Measurements from ENCODE around the gene CHN2. TPM values are rescaled to one million over a fixed set of nuclear protein-coding genes. Genes with fewer than 3 reads are reported as not detected.

The CHN2 gene
- total RNA-seq, 2 experiments from 2014 or later, result 10.1 to 12.6 TPM

- CTCF ChIA-PET, result no interaction called here
- ATAC-seq (no peak), DNase-seq (no peak)
- Mint-ChIP-seq H3K4me3 (no peak overlapping the region), H3K27me3 (no peaks in the 10 kb centered on the region), H3K9me3 (ENCODE audit: low read depth) (no peaks in the 10 kb centered on the region), H3K4me1 (peaks cover 5% of the 10 kb centered on the region), H3K27ac (no peak overlapping the region), H3K36me3 (no peaks in the 10 kb centered on the region)
Observed at GRCh38 chr7:29396563-29396962, 202.0 kb downstream of the CHN2 start.

GRCh38 chr7:29397398-29397797 lies 202.8 kb downstream of the CHN2 start:
- Mint-ChIP-seq H3K36me3 (no peaks in the 10 kb centered on the region), H3K4me3 (no peak overlapping the region), H3K4me1 (peaks cover 5% of the 10 kb centered on the region), H3K27ac (no peak overlapping the region), H3K9me3 (ENCODE audit: low read depth) (no peaks in the 10 kb centered on the region), H3K27me3 (no peaks in the 10 kb centered on the region)
- CTCF ChIA-PET, result interaction anchor here (1.0 to 1.5 kb wide), 2 partner anchors 11 to 208 kb away, joined by 3 to 4 read pairs; no protein-coding TSS in a partner anchor
- no peak for DNase-seq
- no peak for ATAC-seq

- Mint-ChIP-seq H3K36me3 (no peaks in the 10 kb centered on the region), H3K9me3 (ENCODE audit: low read depth) (no peaks in the 10 kb centered on the region), H3K4me3 (no peak overlapping the region), H3K27me3 (no peaks in the 10 kb centered on the region), H3K4me1 (peaks cover 5% of the 10 kb centered on the region), H3K27ac (no peak overlapping the region)
- DNase-seq, result no peak
- CTCF ChIA-PET, result interaction anchor here (1.0 to 1.5 kb wide), 2 partner anchors 11 to 208 kb away, joined by 3 to 4 read pairs; no protein-coding TSS in a partner anchor
- ATAC-seq, result no peak
Observed at GRCh38 chr7:29398011-29398410, 203.4 kb downstream of the CHN2 start.

GRCh38 chr7:29400437-29400836 lies 205.9 kb downstream of the CHN2 start:
- Mint-ChIP-seq H3K27ac (no peak overlapping the region), H3K9me3 (ENCODE audit: low read depth) (no peaks in the 10 kb centered on the region), H3K4me1 (peaks cover 5% of the 10 kb centered on the region), H3K4me3 (no peak overlapping the region), H3K27me3 (no peaks in the 10 kb centered on the region), H3K36me3 (no peaks in the 10 kb centered on the region)
- DNase-seq (no peak), ATAC-seq (no peak)
- CTCF ChIA-PET, result interaction anchor here (0.7 to 1.1 kb wide), 3 partner anchors 8 to 478 kb away, joined by 3 read pairs; no protein-coding TSS in a partner anchor

GRCh38 chr7:29401769-29402168 lies 207.2 kb downstream of the CHN2 start:
- peaks cover 5% of the 10 kb centered on the region for H3K4me1 Mint-ChIP-seq
- no peaks in the 10 kb centered on the region for H3K36me3 Mint-ChIP-seq
- H3K9me3 Mint-ChIP-seq (ENCODE audit: low read depth), result no peaks in the 10 kb centered on the region
- H3K27me3 Mint-ChIP-seq, result no peaks in the 10 kb centered on the region
- H3K4me3 Mint-ChIP-seq, result no peak overlapping the region
- H3K27ac Mint-ChIP-seq, result no peak overlapping the region
- DNase-seq (no peak), ATAC-seq (no peak)
- CTCF ChIA-PET, result no interaction called here

- no peak overlapping the region for H3K4me3 Mint-ChIP-seq
- ATAC-seq, result no peak
- H3K27me3 Mint-ChIP-seq, result no peaks in the 10 kb centered on the region
- H3K4me1 Mint-ChIP-seq, result no peaks in the 10 kb centered on the region
- CTCF ChIA-PET, result interaction anchor here (2.7 to 6.0 kb wide), 3 partner anchors 216 to 483 kb away, joined by 14 to 90 read pairs (median 42); no protein-coding TSS in a partner anchor
- no peaks in the 10 kb centered on the region for H3K9me3 Mint-ChIP-seq (ENCODE audit: low read depth)
- no peak for DNase-seq
- no peak overlapping the region for H3K27ac Mint-ChIP-seq
- no peaks in the 10 kb centered on the region for H3K36me3 Mint-ChIP-seq
Observed at GRCh38 chr7:29405891-29406290, 211.3 kb downstream of the CHN2 start.

GRCh38 chr7:29406366-29406765 lies 211.8 kb downstream of the CHN2 start:
- DNase-seq, result no peak
- H3K9me3 Mint-ChIP-seq (ENCODE audit: low read depth), result no peaks in the 10 kb centered on the region
- no peaks in the 10 kb centered on the region for H3K4me1 Mint-ChIP-seq
- CTCF ChIA-PET, result interaction anchor here (1.4 to 6.0 kb wide), 4 partner anchors 164 to 484 kb away, joined by 4 to 90 read pairs (median 28); no protein-coding TSS in a partner anchor
- H3K36me3 Mint-ChIP-seq, result no peaks in the 10 kb centered on the region
- no peak for ATAC-seq
- H3K27me3 Mint-ChIP-seq, result no peaks in the 10 kb centered on the region
- no peak overlapping the region for H3K27ac Mint-ChIP-seq
- no peak overlapping the region for H3K4me3 Mint-ChIP-seq

GRCh38 chr7:29408841-29409243 lies 214.3 kb downstream of the CHN2 start:
- H3K27me3 Mint-ChIP-seq, result no peaks in the 10 kb centered on the region
- H3K4me1 Mint-ChIP-seq, result peaks cover 2% of the 10 kb centered on the region
- no peak overlapping the region for H3K4me3 Mint-ChIP-seq
- no peak overlapping the region for H3K27ac Mint-ChIP-seq
- H3K36me3 Mint-ChIP-seq, result no peaks in the 10 kb centered on the region
- CTCF ChIA-PET, result interaction anchor here (0.6 to 6.0 kb wide), 34 partner anchors 9 to 492 kb away, joined by 3 to 90 read pairs (median 4); no protein-coding TSS in a partner anchor
- no peaks in the 10 kb centered on the region for H3K9me3 Mint-ChIP-seq (ENCODE audit: low read depth)
- DNase-seq (peak; percentile 63), ATAC-seq (peak; percentile 55)

- no peaks in the 10 kb centered on the region for H3K9me3 Mint-ChIP-seq (ENCODE audit: low read depth)
- CTCF ChIA-PET, result interaction anchor here (1.0 to 4.3 kb wide), 4 partner anchors 221 to 489 kb away, joined by 3 to 43 read pairs (median 8); no protein-coding TSS in a partner anchor
Observed at GRCh38 chr7:29410996-29411395, 216.4 kb downstream of the CHN2 start.

GRCh38 chr7:29412912-29413311 lies 218.3 kb downstream of the CHN2 start:
- Mint-ChIP-seq H3K4me1 (peaks cover 10% of the 10 kb centered on the region), H3K27ac (no peak overlapping the region), H3K4me3 (no peak overlapping the region), H3K27me3 (no peaks in the 10 kb centered on the region), H3K36me3 (no peaks in the 10 kb centered on the region), H3K9me3 (ENCODE audit: low read depth) (no peaks in the 10 kb centered on the region)
- CTCF ChIA-PET, result no interaction called here
- no peak for DNase-seq
- ATAC-seq, result no peak

More at GRCh38 chr7:29410996-29411395, 216.4 kb downstream of the CHN2 start:
- H3K27me3 Mint-ChIP-seq, result no peaks in the 10 kb centered on the region
- no peak overlapping the region for H3K4me3 Mint-ChIP-seq
- H3K4me1 Mint-ChIP-seq, result peaks cover 10% of the 10 kb centered on the region
- H3K36me3 Mint-ChIP-seq, result no peaks in the 10 kb centered on the region
- DNase-seq (no peak), ATAC-seq (no peak)
- no peak overlapping the region for H3K27ac Mint-ChIP-seq

GRCh38 chr7:29413626-29414136 lies 219.1 kb downstream of the CHN2 start:
- Mint-ChIP-seq H3K4me3 (no peak overlapping the region), H3K4me1 (peaks cover 10% of the 10 kb centered on the region), H3K27ac (no peak overlapping the region), H3K9me3 (ENCODE audit: low read depth) (no peaks in the 10 kb centered on the region), H3K36me3 (no peaks in the 10 kb centered on the region), H3K27me3 (no peaks in the 10 kb centered on the region)
- CTCF ChIA-PET, result interaction anchor here (1.2 to 2.4 kb wide), 2 partner anchors 307 to 487 kb away, joined by 3 to 7 read pairs; no protein-coding TSS in a partner anchor
- DNase-seq, result no peak
- no peak for ATAC-seq

- DNase-seq (no peak), ATAC-seq (no peak)
- no peak overlapping the region for H3K4me3 Mint-ChIP-seq
- no peaks in the 10 kb centered on the region for H3K36me3 Mint-ChIP-seq
- H3K27ac Mint-ChIP-seq, result no peak overlapping the region
- H3K9me3 Mint-ChIP-seq (ENCODE audit: low read depth), result no peaks in the 10 kb centered on the region
- no peaks in the 10 kb centered on the region for H3K27me3 Mint-ChIP-seq
- CTCF ChIA-PET, result interaction anchor here (1.2 to 2.4 kb wide), 2 partner anchors 308 to 487 kb away, joined by 3 to 7 read pairs; no protein-coding TSS in a partner anchor
- H3K4me1 Mint-ChIP-seq, result peaks cover 10% of the 10 kb centered on the region
Observed at GRCh38 chr7:29414216-29414615, 219.6 kb downstream of the CHN2 start.

GRCh38 chr7:29415215-29415614 lies 220.6 kb downstream of the CHN2 start:
- Mint-ChIP-seq H3K4me1 (peaks cover 10% of the 10 kb centered on the region), H3K4me3 (no peak overlapping the region), H3K27ac (no peak overlapping the region), H3K9me3 (ENCODE audit: low read depth) (no peaks in the 10 kb centered on the region), H3K36me3 (no peaks in the 10 kb centered on the region), H3K27me3 (no peaks in the 10 kb centered on the region)
- CTCF ChIA-PET, result interaction anchor here (0.8 to 2.4 kb wide), 5 partner anchors 225 to 502 kb away, joined by 3 to 7 read pairs (median 3); no protein-coding TSS in a partner anchor
- no peak for ATAC-seq
- DNase-seq, result no peak

All from activated CD8-positive, alpha-beta memory T cell treated with anti-CD3 and anti-CD28 coated beads, Interleukin-2, amount 10 ng/mL, durations not matched to agents 7 days and 5 days (primary cell).